GM12872 (cell line): ENCODE results near the gene ZMYM1.

Source experiments
- CTCF ChIP-seq: IDR thresholded peaks from 3 replicates; pipeline ENCODE4 v1.5.1; 2011; ENCODE audit warnings: low read depth, mild to moderate bottlenecking, low read length, moderate library complexity; ENCODE audit not compliant: insufficient read depth

Gene ZMYM1

GRCh38 chr1:35037206-35037605 lies 42.0 kb upstream of the ZMYM1 start:
- no peak for TF ChIP-seq CTCF

- no peak for TF ChIP-seq CTCF
Observed at GRCh38 chr1:35038723-35039122, 40.5 kb upstream of the ZMYM1 start.

- TF ChIP-seq CTCF, result no peak
Observed at GRCh38 chr1:35043498-35043897, 35.7 kb upstream of the ZMYM1 start.

- TF ChIP-seq CTCF, result no peak
Observed at GRCh38 chr1:35044431-35044830, 34.8 kb upstream of the ZMYM1 start.

GRCh38 chr1:35046730-35047129 lies 32.5 kb upstream of the ZMYM1 start:
- no peak for TF ChIP-seq CTCF

GRCh38 chr1:35047188-35047858 lies 31.9 kb upstream of the ZMYM1 start:
- no peak for TF ChIP-seq CTCF

- TF ChIP-seq CTCF, result no peak
Observed at GRCh38 chr1:35049116-35049515, 30.1 kb upstream of the ZMYM1 start.
